Neural progenitor cell (in vitro differentiated cells): ENCODE results near the gene ASPDH. TPM values are rescaled to one million over a fixed set of nuclear protein-coding genes. Genes with fewer than 3 reads are reported as not detected.

Experiments
- DNase-seq: peaks from one replicate; pipeline ENCODE4 v3.0.0-alpha.2; 2016; ENCODE audit warnings: low spot score
- H2AFZ ChIP-seq: fragments of 200-600 bp; sonication (generic); replicated peaks from 2 replicates; pipeline ENCODE4 v1.6.1; 2016; ENCODE audit warnings: antibody characterized with exemption
- H3F3A ChIP-seq: fragments of 200-600 bp; sonication (generic); 2 replicates; pipeline ENCODE4 v1.6.1; 2016; ENCODE audit warnings: antibody characterized with exemption, low read depth
- H3K27ac ChIP-seq: fragments of 200-600 bp; sonication (generic); 2 replicates; pipeline ENCODE4 v1.5.1; 2016; ENCODE audit warnings: mild to moderate bottlenecking
- H3K27me3 ChIP-seq: fragments of 200-600 bp; sonication (generic); 2 replicates; pipeline ENCODE4 v1.6.1; 2016; ENCODE audit warnings: mild to moderate bottlenecking, moderate library complexity
- H3K36me3 ChIP-seq: fragments of 200-600 bp; sonication (generic); 2 replicates; pipeline ENCODE4 v1.5.1; 2016
- H3K4me1 ChIP-seq: fragments of 200-600 bp; sonication (generic); 2 replicates; pipeline ENCODE4 v1.6.1; 2016; ENCODE audit warnings: mixed run types
- H3K4me2 ChIP-seq: fragments of 200-600 bp; sonication (generic); 2 replicates; pipeline ENCODE4 v1.6.1; 2016
- H3K4me3 ChIP-seq: fragments of 200-600 bp; sonication (generic); 2 replicates; pipeline ENCODE4 v1.5.1; 2016
- H3K79me2 ChIP-seq: fragments of 200-600 bp; sonication (generic); 2 replicates; pipeline ENCODE4 v1.6.1; 2016; ENCODE audit warnings: low read depth
- H3K9ac ChIP-seq: fragments of 200-600 bp; sonication (generic); 2 replicates; pipeline ENCODE4 v1.6.1; 2016
- H3K9me3 ChIP-seq: fragments of 200-600 bp; sonication (generic); 2 replicates; pipeline ENCODE4 v1.5.1; 2016; ENCODE audit warnings: low read depth
- H4K20me1 ChIP-seq: fragments of 200-600 bp; sonication (generic); 2 replicates; pipeline ENCODE4 v1.6.1; 2016; ENCODE audit warnings: low read depth
- H3K27ac Mint-ChIP-seq: 3 replicates; pipeline ENCODE4 v1.8.0; 2021; ENCODE audit warnings: mixed read lengths
- H3K27me3 Mint-ChIP-seq: 2 replicates; pipeline ENCODE4 v1.8.0; 2022; ENCODE audit warnings: low read depth, mild to moderate bottlenecking, inconsistent platforms, moderate library complexity, mixed read lengths; ENCODE audit not compliant: insufficient read depth
- H3K36me3 Mint-ChIP-seq: 3 replicates; pipeline ENCODE4 v1.8.0; 2021; ENCODE audit warnings: mixed read lengths
- H3K4me1 Mint-ChIP-seq: 3 replicates; pipeline ENCODE4 v1.8.0; 2021; ENCODE audit warnings: mixed read lengths
- H3K4me3 Mint-ChIP-seq: 3 replicates; pipeline ENCODE4 v1.8.0; 2021; ENCODE audit warnings: mild to moderate bottlenecking, moderate library complexity, mixed read lengths
- H3K9me3 Mint-ChIP-seq: 3 replicates; pipeline ENCODE4 v1.8.0; 2020; ENCODE audit warnings: mixed read lengths
- EZH2 ChIP-seq: fragments of 200-600 bp; sonication (generic); IDR thresholded peaks from 2 replicates; pipeline ENCODE4 v1.6.1; 2017; ENCODE audit warnings: antibody characterized with exemption, mild to moderate bottlenecking, moderate library complexity
- EZH2phosphoT487 ChIP-seq: fragments of 200-600 bp; sonication (generic); IDR thresholded peaks from 2 replicates; pipeline ENCODE4 v1.6.1; 2017; ENCODE audit warnings: antibody characterized with exemption
- total RNA-seq: library from RNA; depleted of rRNA; stranded (reverse); fragments of >200 nt; gene quantifications from 2 replicates; pipeline ENCODE4 v1.2.3, GENCODE V29; 2015; ENCODE audit warnings: low replicate concordance
- TF ChIP-seq, protein P1 (sequence below): fragments of 200-600 bp; sonication (generic); IDR thresholded peaks from 2 replicates; pipeline ENCODE4 v1.5.1; 2017; ENCODE audit warnings: antibody characterized with exemption, mild to moderate bottlenecking

ASPDH gene
- total RNA-seq, 1 donor from 2014 or later, result not detected

DNA sequence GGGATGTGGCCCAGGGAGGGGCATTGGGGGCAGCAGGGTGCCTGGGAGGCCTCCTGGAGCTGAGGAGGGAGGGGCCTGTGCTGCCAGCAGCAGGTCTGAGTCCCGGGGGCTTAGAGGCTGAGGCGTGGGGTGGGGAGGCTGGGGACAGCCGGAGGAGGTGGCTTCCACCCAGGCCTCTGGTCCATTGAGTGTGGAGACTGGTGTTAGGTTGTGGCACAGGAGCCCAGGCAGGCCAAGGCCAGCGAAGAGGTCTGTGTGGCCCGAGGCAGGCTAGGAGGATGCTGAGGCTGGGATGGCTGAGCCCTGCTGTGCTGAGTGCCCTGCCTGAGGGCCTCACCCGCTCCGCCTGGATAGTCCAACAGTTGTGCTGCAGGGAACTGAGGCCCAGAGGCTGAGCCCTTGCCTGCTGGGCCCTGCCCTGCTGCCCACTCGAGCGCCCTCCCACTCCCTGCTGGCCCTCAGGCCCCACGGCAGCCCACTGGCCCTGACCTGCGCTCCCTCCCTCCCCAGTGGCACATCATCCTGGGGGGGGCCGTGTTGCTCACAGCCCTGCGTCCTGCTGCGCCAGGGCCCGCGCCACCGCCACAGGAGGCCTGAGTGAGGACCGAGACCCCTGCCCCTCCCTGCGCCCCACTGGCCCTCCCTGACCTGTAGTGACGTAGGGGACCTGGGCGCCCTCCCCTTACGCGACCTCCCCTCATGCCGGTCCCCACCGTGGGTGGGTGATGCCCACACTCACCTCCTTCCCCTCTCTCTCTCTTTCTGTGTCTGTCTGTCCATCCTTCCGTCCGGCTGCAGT is 32.2 kb downstream of the ASPDH start:
- peaks cover 1% of the 10 kb centered on the region for H3K27me3 Mint-ChIP-seq
- DNase-seq, result no peak
- Histone ChIP-seq H3K79me2 (peaks cover 32% of the 10 kb centered on the region), H2AFZ (no peak overlapping the region), H3K4me1 (peaks cover 4% of the 10 kb centered on the region), H3K4me3 (no peak overlapping the region), H3K36me3 (no peaks in the 10 kb centered on the region), H4K20me1 (peaks cover 14% of the 10 kb centered on the region), H3F3A (peaks cover 12% of the 10 kb centered on the region), H3K9ac (no peak overlapping the region), H3K4me2 (no peak overlapping the region), H3K9me3 (peaks cover 5% of the 10 kb centered on the region), H3K27me3 (peaks cover 3% of the 10 kb centered on the region), H3K27ac (no peak overlapping the region)
- H3K36me3 Mint-ChIP-seq, result peaks cover 33% of the 10 kb centered on the region
- H3K9me3 Mint-ChIP-seq, result peaks cover 28% of the 10 kb centered on the region
- H3K4me3 Mint-ChIP-seq, result no peak overlapping the region
- H3K27ac Mint-ChIP-seq, result no peak overlapping the region
- peaks cover 11% of the 10 kb centered on the region for H3K4me1 Mint-ChIP-seq
- TF ChIP-seq EZH2 (no peak), EZH2phosphoT487 (no peak)
- TF ChIP-seq, protein P1, sequence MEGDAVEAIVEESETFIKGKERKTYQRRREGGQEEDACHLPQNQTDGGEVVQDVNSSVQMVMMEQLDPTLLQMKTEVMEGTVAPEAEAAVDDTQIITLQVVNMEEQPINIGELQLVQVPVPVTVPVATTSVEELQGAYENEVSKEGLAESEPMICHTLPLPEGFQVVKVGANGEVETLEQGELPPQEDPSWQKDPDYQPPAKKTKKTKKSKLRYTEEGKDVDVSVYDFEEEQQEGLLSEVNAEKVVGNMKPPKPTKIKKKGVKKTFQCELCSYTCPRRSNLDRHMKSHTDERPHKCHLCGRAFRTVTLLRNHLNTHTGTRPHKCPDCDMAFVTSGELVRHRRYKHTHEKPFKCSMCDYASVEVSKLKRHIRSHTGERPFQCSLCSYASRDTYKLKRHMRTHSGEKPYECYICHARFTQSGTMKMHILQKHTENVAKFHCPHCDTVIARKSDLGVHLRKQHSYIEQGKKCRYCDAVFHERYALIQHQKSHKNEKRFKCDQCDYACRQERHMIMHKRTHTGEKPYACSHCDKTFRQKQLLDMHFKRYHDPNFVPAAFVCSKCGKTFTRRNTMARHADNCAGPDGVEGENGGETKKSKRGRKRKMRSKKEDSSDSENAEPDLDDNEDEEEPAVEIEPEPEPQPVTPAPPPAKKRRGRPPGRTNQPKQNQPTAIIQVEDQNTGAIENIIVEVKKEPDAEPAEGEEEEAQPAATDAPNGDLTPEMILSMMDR, result no peak

DNA sequence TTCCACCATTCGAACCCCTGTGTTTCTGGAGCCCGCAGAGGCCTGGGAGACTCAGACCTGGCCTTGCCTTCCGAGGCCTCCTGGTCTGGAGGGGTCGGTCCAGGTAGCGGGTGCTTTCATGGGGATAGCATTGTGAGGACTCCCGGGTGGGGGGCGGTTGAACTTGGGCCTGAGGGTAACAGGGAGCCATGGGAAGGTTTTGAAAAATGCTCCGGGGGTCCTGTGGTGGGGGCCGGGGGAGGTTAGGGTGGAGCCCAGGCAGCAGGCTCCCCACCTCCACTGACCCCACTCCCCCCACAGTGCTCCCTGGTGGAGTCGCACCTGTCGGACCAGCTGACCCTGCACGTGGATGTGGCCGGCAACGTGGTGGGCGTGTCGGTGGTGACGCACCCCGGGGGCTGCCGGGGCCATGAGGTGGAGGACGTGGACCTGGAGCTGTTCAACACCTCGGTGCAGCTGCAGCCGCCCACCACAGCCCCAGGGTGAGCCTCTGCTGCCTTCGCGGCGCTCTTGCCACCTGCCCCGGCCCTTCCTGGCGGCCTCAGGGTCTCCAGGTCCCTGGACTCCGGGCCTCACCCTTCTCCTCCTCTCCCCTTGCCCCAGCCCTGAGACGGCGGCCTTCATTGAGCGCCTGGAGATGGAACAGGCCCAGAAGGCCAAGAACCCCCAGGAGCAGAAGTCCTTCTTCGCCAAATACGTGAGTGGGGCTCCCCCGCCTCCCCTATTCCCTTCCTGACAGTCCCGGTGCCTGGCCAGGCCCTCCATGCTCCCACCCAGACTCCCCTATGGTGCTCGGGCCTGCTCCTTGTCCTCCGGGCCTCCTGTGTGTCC is 33.2 kb downstream of the ASPDH start:
- Histone ChIP-seq H3K9me3 (no peaks in the 10 kb centered on the region), H3K9ac (no peak overlapping the region), H3K4me3 (no peak overlapping the region), H3K27me3 (no peaks in the 10 kb centered on the region), H3K4me2 (no peak overlapping the region), H4K20me1 (peaks cover 14% of the 10 kb centered on the region), H2AFZ (no peak overlapping the region), H3F3A (peaks cover 18% of the 10 kb centered on the region), H3K27ac (no peak overlapping the region), H3K4me1 (peaks cover 4% of the 10 kb centered on the region), H3K36me3 (no peaks in the 10 kb centered on the region), H3K79me2 (peaks cover 32% of the 10 kb centered on the region)
- Mint-ChIP-seq H3K36me3 (peaks cover 26% of the 10 kb centered on the region), H3K27ac (no peak overlapping the region), H3K4me1 (peaks cover 12% of the 10 kb centered on the region), H3K4me3 (no peak overlapping the region), H3K9me3 (peaks cover 21% of the 10 kb centered on the region), H3K27me3 (peaks cover 5% of the 10 kb centered on the region)
- no peak for DNase-seq
- no peak for TF ChIP-seq EZH2phosphoT487
- no peak for TF ChIP-seq EZH2
- TF ChIP-seq, protein P1, result no peak

DNA sequence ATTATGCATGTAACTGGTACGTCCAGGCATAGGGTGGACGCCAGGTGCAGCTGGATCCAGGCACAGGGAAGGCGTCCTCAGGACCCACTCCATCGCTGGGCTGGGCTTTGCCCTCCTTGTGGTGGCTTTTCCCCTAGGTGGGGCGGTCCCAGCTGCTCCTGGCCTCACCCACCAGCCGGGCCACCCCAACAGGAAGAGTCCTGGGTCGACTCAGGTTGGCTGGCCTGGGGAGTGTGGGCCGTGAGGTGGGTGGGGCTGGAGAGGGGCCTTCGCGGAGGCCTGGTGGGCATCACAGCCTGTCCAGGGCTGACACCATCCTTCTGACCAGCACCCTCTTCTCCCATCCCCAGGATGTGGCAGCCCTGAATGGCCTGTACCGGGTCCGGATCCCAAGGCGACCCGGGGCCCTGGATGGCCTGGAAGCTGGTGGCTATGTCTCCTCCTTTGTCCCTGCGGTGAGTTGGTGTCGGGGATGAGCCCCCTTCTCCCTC is 33.9 kb downstream of the ASPDH start:
- TF ChIP-seq EZH2, result no peak
- TF ChIP-seq EZH2phosphoT487, result no peak
- Histone ChIP-seq H2AFZ (no peak overlapping the region), H3K27ac (no peak overlapping the region), H3K36me3 (no peaks in the 10 kb centered on the region), H3K9ac (no peak overlapping the region), H4K20me1 (peaks cover 14% of the 10 kb centered on the region), H3K4me1 (peaks cover 4% of the 10 kb centered on the region), H3K79me2 (peaks cover 32% of the 10 kb centered on the region), H3K9me3 (no peaks in the 10 kb centered on the region), H3K4me2 (no peak overlapping the region), H3K4me3 (no peak overlapping the region), H3F3A (peaks cover 23% of the 10 kb centered on the region), H3K27me3 (no peaks in the 10 kb centered on the region)
- Mint-ChIP-seq H3K36me3 (peaks cover 23% of the 10 kb centered on the region), H3K9me3 (peaks cover 19% of the 10 kb centered on the region), H3K4me1 (peaks cover 12% of the 10 kb centered on the region), H3K27me3 (peaks cover 9% of the 10 kb centered on the region), H3K4me3 (no peak overlapping the region), H3K27ac (no peak overlapping the region)
- no peak for DNase-seq
